Stimulated activated CD8-positive, alpha-beta memory T cell treated with anti-CD3 and anti-CD28 coated beads, Interleukin-15, amount 100 ng/mL, for 4 hours (primary cell): Measurements from ENCODE around the gene TGM5.

Experiments
- DNase-seq, 2 donors: peaks; one replicate each; pipeline ENCODE4 v3.0.0-alpha.2; 2020; ENCODE audit warnings: low read depth in 2 of 2

The TGM5 gene

DNA sequence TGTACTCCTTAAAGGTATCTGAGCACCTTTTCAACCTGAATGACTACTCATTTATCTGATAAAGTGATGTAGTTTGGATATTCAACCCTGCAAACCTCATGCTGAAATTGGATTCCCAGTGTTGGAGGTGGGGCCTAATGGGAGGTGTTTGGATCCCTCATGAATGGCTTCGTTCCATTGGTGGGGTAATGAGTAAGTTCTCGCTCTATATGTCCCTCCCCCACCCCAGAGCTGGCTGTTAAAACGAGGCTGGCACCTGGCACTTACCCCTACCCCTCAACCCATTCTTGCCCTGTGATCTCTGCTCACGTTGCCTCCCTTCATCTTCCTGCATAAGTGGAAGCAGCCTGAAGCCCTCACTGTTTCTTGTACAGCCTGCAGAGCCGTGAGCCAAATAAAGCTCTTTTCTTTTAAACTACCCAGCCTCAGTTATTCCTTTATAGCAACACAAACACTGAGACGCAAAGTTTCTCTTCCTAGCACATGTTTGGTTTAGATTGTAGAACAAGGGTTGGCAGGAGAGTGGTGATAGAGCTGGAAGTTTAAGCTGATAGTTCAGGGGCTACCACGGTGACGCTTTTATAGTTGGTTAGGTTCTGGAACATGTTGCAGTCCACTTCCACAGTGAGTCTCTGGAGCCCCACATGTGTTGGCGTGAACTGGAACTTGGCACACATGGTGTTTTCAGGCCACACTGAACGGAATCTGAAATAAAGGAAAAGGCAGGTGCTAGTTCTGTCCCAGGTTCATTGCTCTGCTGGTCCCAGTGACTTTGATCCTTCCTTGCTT is 69.8 kb downstream of the TGM5 start:
- no peak for DNase-seq

DNA sequence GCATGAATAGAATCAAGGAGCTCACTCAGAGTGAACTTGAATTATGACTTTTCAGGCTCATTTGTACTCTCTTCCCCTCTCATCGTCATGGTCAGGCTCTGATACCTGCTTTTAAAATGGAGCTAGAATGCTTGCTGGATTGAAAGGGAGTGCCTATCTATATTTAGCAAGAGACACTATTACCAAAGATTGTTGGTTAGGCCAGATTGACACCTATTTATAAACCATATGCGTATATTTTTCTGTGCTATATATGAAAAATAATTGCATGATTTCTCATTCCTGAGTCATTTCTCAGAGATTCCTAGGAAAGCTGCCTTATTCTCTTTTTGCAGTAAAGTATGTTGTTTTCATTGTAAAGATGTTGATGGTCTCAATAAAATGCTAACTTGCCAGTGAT is 71.9 kb downstream of the TGM5 start:
- DNase-seq, result no peak

DNA sequence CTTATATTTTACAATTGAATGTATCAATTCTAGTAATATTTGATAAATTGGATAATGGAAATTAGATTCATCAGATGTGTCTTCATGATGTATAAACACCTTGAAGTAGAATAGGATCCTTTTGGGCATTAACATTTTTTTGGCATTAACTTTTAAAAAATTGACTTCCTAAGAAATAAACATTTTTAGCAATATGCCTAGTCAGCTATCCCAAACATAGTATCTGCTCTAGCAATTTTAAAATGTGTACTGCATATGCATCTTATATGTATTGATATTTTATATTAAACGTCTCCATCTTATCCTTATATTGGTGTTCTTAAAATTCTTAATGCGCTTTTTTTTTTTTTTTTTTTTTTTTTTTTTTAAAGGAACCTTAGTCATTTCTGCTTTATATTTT is 73.0 kb downstream of the TGM5 start:
- DNase-seq, result no peak

DNA sequence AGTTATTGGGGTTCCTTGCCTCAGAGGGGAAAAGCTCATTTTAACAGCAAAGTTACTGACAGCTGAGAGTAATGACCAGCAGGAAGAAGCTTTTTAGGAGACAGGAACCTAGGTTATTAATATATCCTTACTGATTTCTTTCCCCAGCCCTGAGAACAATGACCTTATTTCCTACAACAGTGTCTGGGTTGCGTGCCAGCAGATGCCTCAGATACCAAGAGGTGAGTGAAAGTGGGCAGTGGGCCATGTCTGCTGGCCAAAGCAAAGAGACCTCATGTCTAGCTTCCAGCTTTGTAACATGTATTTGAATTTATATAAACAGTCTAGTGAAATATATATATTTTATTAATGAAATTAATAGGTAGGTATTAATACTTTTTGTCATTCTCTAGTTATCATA is 76.5 kb downstream of the TGM5 start:
- DNase-seq, result no peak

DNA sequence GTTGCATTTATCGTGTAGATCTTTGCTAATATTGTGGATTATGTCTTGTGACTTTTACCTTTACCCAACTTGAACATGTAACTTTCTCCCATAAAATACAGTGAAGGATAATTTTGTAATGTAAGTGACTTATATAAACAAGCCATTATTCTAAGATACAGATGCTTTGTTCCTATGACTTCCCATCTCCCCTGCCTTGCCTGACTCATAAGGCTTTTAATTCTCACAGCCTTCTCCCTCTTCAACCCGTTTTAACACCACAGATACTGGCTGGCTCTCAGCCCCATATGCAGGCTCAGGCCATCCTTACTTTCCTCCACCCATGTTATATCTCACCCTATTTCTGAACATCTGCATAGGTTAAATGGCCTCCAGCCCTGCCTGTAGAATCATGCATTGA is 77.4 kb downstream of the TGM5 start:
- DNase-seq, result no peak

DNA sequence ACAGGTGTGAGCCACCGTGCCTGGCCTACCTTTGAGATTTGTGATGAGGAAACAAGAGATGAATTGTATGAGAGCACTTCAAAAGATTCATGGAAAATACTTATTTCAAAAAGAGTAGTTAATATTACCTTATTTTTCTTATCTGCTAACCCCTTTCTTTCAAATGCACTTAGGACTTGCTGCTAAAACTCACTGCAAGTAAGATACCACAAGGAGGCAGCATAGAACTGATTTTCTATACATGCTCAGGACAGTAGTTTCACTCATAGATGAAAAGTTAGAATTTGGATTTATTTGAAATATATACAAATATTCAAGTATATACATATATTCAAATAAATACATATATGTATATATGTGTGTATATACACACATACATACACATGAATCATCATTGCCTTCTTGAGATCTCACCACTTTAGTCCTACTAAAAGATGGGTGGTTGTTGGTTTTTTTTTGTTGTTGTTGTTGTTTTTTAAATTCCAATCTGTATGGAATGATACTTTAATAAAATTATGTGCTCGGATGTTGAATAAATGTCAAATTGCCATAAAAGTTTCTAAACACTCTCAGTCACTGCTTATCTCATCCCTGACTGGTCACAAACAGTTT is 79.1 kb downstream of the TGM5 start:
- no peak for DNase-seq

DNA sequence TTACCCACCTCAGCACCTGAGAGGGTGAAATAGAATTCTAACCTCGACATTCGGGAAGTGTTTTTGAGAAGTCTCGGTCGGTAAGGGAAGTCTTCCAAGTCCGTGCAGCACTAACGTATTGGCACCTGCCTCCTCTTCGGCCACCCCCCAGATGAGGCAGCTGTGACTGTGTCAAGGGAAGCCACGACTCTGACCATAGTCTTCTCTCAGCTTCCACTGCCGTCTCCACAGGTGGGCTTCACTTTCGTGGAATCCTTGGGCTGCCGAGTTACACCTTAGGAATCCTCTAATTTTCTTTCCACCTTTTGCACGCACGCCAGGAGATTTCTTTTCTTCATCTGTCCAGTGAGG is 80.8 kb downstream of the TGM5 start:
- no peak for DNase-seq

DNA sequence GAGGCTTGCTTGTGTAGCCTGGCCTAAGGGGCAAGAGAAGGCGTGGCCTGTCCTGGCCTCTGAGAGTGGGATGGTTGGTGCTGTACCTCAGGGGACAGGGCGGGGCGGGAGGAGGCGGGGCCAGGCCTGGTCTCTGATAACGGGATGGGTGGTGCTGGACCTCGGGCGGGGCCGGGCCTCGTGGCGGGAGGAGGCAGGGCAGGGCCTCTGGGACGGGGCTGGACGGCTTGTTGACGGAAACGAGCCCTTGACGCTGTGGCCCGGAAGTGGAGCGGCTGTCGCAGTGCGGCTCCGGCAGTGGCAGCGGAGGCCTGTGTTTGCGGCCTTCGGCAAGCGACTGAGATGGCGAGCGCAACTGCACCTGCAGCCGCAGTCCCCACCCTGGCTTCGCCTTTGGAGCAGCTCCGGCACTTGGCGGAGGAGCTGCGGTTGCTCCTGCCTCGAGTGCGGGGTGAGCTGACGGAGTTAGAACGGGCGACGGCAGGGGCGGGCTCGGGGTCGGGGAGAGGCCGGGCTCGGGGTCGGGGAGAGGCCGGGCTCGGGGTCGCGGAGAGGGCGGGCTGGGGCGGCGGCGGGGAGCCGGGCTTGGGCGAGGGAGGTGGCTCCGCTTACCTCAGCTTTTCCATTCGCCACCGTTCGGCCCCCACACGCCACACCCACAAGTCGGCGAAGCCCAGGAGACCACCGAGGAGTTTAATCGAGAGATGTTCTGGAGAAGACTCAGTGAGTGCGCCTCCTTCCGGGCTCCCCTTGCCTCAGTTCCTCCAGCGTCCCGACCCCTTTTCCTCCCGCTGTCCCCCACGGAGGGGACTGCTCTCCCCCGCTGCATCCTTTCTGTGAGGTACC is 81.3 kb downstream of the TGM5 start, which contains the start of gene CCNDBP1:
Gene CCNDBP1, plus strand, starts transcription at position 247 of the 846 bp plus-strand sequence. Its CDS starts 96 bp downstream, at position 343.
- peak; percentile 71 for DNase-seq

DNA sequence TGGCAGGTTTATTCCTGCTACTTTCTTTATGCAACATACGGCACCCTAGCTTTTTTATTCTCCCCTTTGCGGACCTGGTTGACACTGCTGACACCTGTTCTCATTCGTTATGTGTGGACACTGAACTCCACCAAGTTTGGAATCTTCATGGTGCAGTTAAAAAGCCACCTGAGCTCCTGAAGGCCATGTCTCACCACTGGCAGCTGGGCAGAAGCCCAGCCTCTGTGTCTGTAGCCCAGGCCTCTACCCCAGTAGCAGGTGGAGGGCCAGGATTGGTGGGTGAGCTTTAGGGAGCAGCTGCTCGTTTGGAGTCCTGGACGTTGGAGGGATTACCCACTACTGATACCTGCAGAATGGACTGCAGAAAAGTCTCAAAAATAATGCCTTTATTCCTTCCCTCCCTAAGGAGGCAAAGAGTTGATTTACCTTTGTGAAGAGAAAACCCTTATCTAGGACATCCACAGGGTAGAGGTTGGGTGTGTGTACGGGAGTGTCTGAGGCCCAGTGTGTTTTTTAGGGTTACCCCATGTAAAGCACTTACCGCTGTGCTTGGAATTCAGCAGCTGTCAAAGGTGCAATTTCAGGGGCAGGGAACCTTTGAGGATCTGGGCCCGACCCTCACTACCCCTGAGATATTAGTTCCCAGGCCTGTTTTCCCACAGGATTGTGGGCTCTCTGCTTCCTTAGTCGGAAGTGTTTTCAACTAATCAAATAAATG is 82.2 kb downstream of the TGM5 start:
- DNase-seq, result no peak

DNA sequence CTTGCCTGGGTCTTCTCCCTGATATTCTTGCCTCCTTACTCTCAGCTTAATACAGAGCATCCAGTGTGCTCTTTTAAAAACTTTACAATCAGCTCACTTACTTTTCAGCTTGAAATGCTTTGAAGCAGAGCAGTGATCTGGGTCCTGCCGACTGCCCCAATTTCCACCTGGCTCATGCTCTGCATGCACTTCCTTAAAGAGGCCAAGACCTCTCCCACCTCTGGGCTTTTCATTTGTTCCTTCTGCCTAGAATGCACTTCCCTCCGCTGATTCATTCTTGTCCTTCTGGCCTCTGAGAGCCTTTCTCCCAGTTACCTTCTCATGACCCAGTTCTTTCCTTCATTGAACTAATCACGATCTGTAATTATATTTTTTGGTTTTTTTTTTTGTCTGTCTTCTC is 83.5 kb downstream of the TGM5 start:
- no peak for DNase-seq
